Mesothelial cell of epicardium (in vitro differentiated cells): ENCODE measurements around the gene CAMK2B. TPM values are rescaled to one million over a fixed set of nuclear protein-coding genes. Genes with fewer than 3 reads are reported as not detected.

ENCODE experiments used
- DNase-seq, 2 experiments: peaks; one replicate each; pipeline ENCODE4 v3.0.0; 2021; ENCODE audit warnings: low spot score in 2 of 2; ENCODE audit not compliant: unreplicated experiment in 2 of 2
- H3K27ac Mint-ChIP-seq: 2 replicates; pipeline ENCODE4 v1.8.0; 2021; ENCODE audit warnings: mixed read lengths
- H3K27me3 Mint-ChIP-seq: 2 replicates; pipeline ENCODE4 v1.8.0; 2021; ENCODE audit warnings: low read depth, mixed read lengths
- H3K36me3 Mint-ChIP-seq: 2 replicates; pipeline ENCODE4 v1.8.0; 2021; ENCODE audit warnings: mixed read lengths
- H3K4me1 Mint-ChIP-seq: 2 replicates; pipeline ENCODE4 v1.8.0; 2021; ENCODE audit warnings: mixed read lengths
- H3K4me3 Mint-ChIP-seq: 2 replicates; pipeline ENCODE4 v1.8.0; 2021; ENCODE audit warnings: mild to moderate bottlenecking, moderate library complexity, mixed read lengths
- H3K9me3 Mint-ChIP-seq: 2 replicates; pipeline ENCODE4 v1.8.0; 2021; ENCODE audit warnings: mixed read lengths
- CTCF ChIP-seq: fragments of 200-600 bp; sonication (generic); IDR thresholded peaks from one replicate; pipeline ENCODE4 v1.5.0; 2021; ENCODE audit warnings: antibody characterized with exemption; ENCODE audit not compliant: unreplicated experiment
- total RNA-seq: library from RNA; stranded (reverse); gene quantifications from 3 replicates; pipeline ENCODE4 v1.2.1, GENCODE V29; 2021

Gene CAMK2B
- total RNA-seq, 1 donor from 2014 or later = 1.8 TPM

GRCh38 chr7:44321796-44322195 lies 3.6 kb downstream of the CAMK2B start:
- H3K4me1 Mint-ChIP-seq = peaks cover 9% of the 10 kb centered on the region
- no peak overlapping the region for H3K4me3 Mint-ChIP-seq
- H3K27ac Mint-ChIP-seq = no peak overlapping the region
- H3K27me3 Mint-ChIP-seq = peaks cover 70% of the 10 kb centered on the region
- H3K36me3 Mint-ChIP-seq = no peaks in the 10 kb centered on the region
- TF ChIP-seq CTCF = no peak
- no peaks in the 10 kb centered on the region for H3K9me3 Mint-ChIP-seq
- DNase-seq = no peak

GRCh38 chr7:44320794-44321371 lies 4.5 kb downstream of the CAMK2B start:
- no peak for TF ChIP-seq CTCF
- Mint-ChIP-seq H3K27ac (no peak overlapping the region), H3K9me3 (peaks cover under 1% of the 10 kb centered on the region), H3K4me3 (no peak overlapping the region), H3K4me1 (peaks cover 7% of the 10 kb centered on the region), H3K27me3 (peaks cover 67% of the 10 kb centered on the region), H3K36me3 (no peaks in the 10 kb centered on the region)
- no peak for DNase-seq

GRCh38 chr7:44320141-44320540 lies 5.3 kb downstream of the CAMK2B start:
- no peak for DNase-seq
- Mint-ChIP-seq H3K4me3 (no peak overlapping the region), H3K27ac (no peak overlapping the region), H3K36me3 (no peaks in the 10 kb centered on the region), H3K9me3 (peaks cover 8% of the 10 kb centered on the region), H3K27me3 (peaks cover 70% of the 10 kb centered on the region), H3K4me1 (peaks cover 5% of the 10 kb centered on the region)
- no peak for TF ChIP-seq CTCF

GRCh38 chr7:44318332-44318731 lies 7.1 kb downstream of the CAMK2B start:
- TF ChIP-seq CTCF = no peak
- Mint-ChIP-seq H3K9me3 (peaks cover 17% of the 10 kb centered on the region), H3K4me1 (no peaks in the 10 kb centered on the region), H3K27ac (no peak overlapping the region), H3K36me3 (no peaks in the 10 kb centered on the region), H3K27me3 (peaks cover 68% of the 10 kb centered on the region), H3K4me3 (no peak overlapping the region)
- DNase-seq = no peak

GRCh38 chr7:44315301-44315903 lies 10.0 kb downstream of the CAMK2B start:
- H3K9me3 Mint-ChIP-seq = peaks cover 17% of the 10 kb centered on the region
- peaks cover 51% of the 10 kb centered on the region for H3K27me3 Mint-ChIP-seq
- H3K4me3 Mint-ChIP-seq = no peak overlapping the region
- H3K4me1 Mint-ChIP-seq = no peaks in the 10 kb centered on the region
- no peak for DNase-seq
- TF ChIP-seq CTCF = no peak
- no peaks in the 10 kb centered on the region for H3K36me3 Mint-ChIP-seq
- H3K27ac Mint-ChIP-seq = no peak overlapping the region
